ENCODE data around the gene FGF5.
"Not testable (repeated sequence)": the region's sequence is repeated elsewhere in the genome, so short reads cannot be mapped to it uniquely, and the experiment has no call there.

GRCh38 chr4:80247484-80247883 is 19.0 kb upstream of the FGF5 start:
- not testable (repeated sequence) for TF ChIP-seq YY1 (IDR thresholded peaks at IDR 0.05; ENCODE audit: insufficient read depth, insufficient read length); ZNF274 (IDR thresholded peaks at IDR 0.05; ENCODE audit: low read depth, low read length); SUZ12 (IDR thresholded peaks at IDR 0.05; ENCODE audit: extremely low read depth, insufficient read depth, insufficient read length)

Data from NT2/D1 (cell line).